Esophagus squamous epithelium (tissue), 5 donors: ENCODE data around the gene CALCOCO2. TPM values are rescaled to one million over a fixed set of nuclear protein-coding genes. Genes with fewer than 3 reads are reported as not detected.
"Not testable (repeated sequence)": the region's sequence is repeated elsewhere in the genome, so short reads cannot be mapped to it uniquely, and the experiment has no call there.

ENCODE experiments used
- DNase-seq: peaks from one replicate; lab custom pipeline; 2025; lab: John Stamatoyannopoulos, UW
- H3K27ac ChIP-seq, 4 donors: fragments of 200-600 bp; sonication (generic); one replicate each; pipeline ENCODE4 v1.5.1; 2016 to 2019; ENCODE audit warnings: mild to moderate bottlenecking in 1 of 4
- H3K27me3 ChIP-seq, 4 donors: fragments of 200-600 bp; sonication (generic); 1 replicate in 3 of 4; 2 replicates in 1 of 4; pipeline versions ENCODE4 v1.5.1 to v1.6.0; 2017 to 2021; ENCODE audit warnings: antibody characterized with exemption in 1 of 4
- H3K36me3 ChIP-seq, 3 donors: fragments of 200-600 bp; sonication (generic); one replicate each; pipeline ENCODE4 v1.5.1; 2016 to 2019
- H3K4me1 ChIP-seq, 3 donors: fragments of 200-600 bp; sonication (generic); one replicate each; pipeline ENCODE4 v1.5.1; 2017 to 2019
- H3K4me3 ChIP-seq, 4 donors: fragments of 200-600 bp; sonication (generic); 1 replicate in 3 of 4; 2 replicates in 1 of 4; pipeline ENCODE4 v1.5.1; 2016 to 2019; ENCODE audit warnings: mild to moderate bottlenecking in 2 of 4, moderate library complexity in 1 of 4
- H3K9me3 ChIP-seq, 3 donors: fragments of 200-600 bp; sonication (generic); one replicate each; pipeline ENCODE4 v1.5.1; 2016 to 2019
- CTCF ChIP-seq, 6 experiments: fragments of 450-650 bp in 4 of 6; fragments of 200-600 bp in 2 of 6; sonication (generic) in 2 of 6; IDR thresholded peaks; one replicate each; pipeline ENCODE4 v1.5.1; 2016 to 2019; ENCODE audit warnings: antibody characterized with exemption in 6 of 6, mild to moderate bottlenecking in 4 of 6, moderate library complexity in 4 of 6
- POLR2A ChIP-seq, 4 donors: fragments of 450-650 bp; IDR thresholded peaks; one replicate each; pipeline ENCODE4 v1.6.1; 2017; ENCODE audit warnings: antibody characterized with exemption in 4 of 4, mild to moderate bottlenecking in 4 of 4, moderate library complexity in 3 of 4
- WGBS, 2 donors: methylation state at CpG; one replicate each; pipeline ENCODE4 v1.1.5; 2018; 5-methylcytosine and 5-hydroxymethylcytosine counted together
- intact Hi-C: fragments of 100-400 bp; cut with DNase I; formaldehyde crosslinking; loops from one replicate; pipeline ENCODE4 v1.15.0; 2022
- total RNA-seq, 4 donors: library from RNA; depleted of rRNA; stranded (reverse); fragments of >200 nt; gene quantifications; one replicate each; pipeline ENCODE4 v1.1.0, GENCODE V29; 2016
- donor health status: DM: yes; HTN: yes; CAD: no.

CALCOCO2 gene
- total RNA-seq, 4 donors from 2014 or later, result 62.3 to 129 (median 79.4) TPM

- peaks cover 0 to 15% (median 0%) of the 10 kb centered on the region in 3 donors for H3K4me1 ChIP-seq
- H3K4me3 ChIP-seq, result no peak overlapping the region
- TF ChIP-seq CTCF (IDR thresholded peaks at IDR 0.05) (no peak), POLR2A (IDR thresholded peaks at IDR 0.05) (no peak)
- peaks cover 0 to 99% (median 0%) of the 10 kb centered on the region in 4 donors for H3K27me3 ChIP-seq
- DNase-seq, result no peak
- WGBS, 2 donors, result 39 to 41% methylated on average over 3 of the region's 3 CpGs
- H3K9me3 ChIP-seq, result no peaks in the 10 kb centered on the region
- H3K27ac ChIP-seq, result no peak overlapping the region
- intact Hi-C loops, result loop anchor here (5.0 to 10.0 kb wide), 2 partner anchors 65 to 117 kb away; partner anchors contain the start of gene HOXB13
- no peaks in the 10 kb centered on the region for H3K36me3 ChIP-seq
Observed at GRCh38 chr17:48792033-48792798, 38.6 kb upstream of the CALCOCO2 start.

- Histone ChIP-seq H3K4me1 (peaks cover 0 to 15% (median 0%) of the 10 kb centered on the region in 3 donors), H3K4me3 (no peak overlapping the region), H3K9me3 (no peaks in the 10 kb centered on the region), H3K27me3 (peaks cover 0 to 99% (median 0%) of the 10 kb centered on the region in 4 donors), H3K27ac (no peak overlapping the region), H3K36me3 (no peaks in the 10 kb centered on the region)
- intact Hi-C loops, result loop anchor here (10.0 kb wide), 1 partner anchor 121 kb away; no protein-coding TSS in a partner anchor
- DNase-seq, result no peak
- TF ChIP-seq CTCF (IDR thresholded peaks at IDR 0.05) (no peak), POLR2A (IDR thresholded peaks at IDR 0.05) (no peak)
- WGBS, 2 donors, result 54 to 58% methylated on average over 7 to 10 of the region's 10 CpGs
Observed at GRCh38 chr17:48795444-48796162, 35.2 kb upstream of the CALCOCO2 start.

- 34 to 58% methylated on average over 3 to 6 of the region's 6 CpGs for WGBS, 2 donors
- H3K27ac ChIP-seq, DNase-seq, H3K36me3 ChIP-seq, H3K4me3 ChIP-seq, H3K9me3 ChIP-seq: not testable (repeated sequence)
- peaks cover 0 to 99% (median 1%) of the 10 kb centered on the region in 4 donors for H3K27me3 ChIP-seq
- peaks cover 0 to 14% (median 0%) of the 10 kb centered on the region in 3 donors for H3K4me1 ChIP-seq
- intact Hi-C loops, result loop anchor here (10.0 kb wide), 1 partner anchor 121 kb away; no protein-coding TSS in a partner anchor
Observed at GRCh38 chr17:48796163-48796522, 34.7 kb upstream of the CALCOCO2 start.

GRCh38 chr17:48799069-48799723 is 31.6 kb upstream of the CALCOCO2 start:
- Histone ChIP-seq H3K27me3 (peaks cover 0 to 90% (median 1%) of the 10 kb centered on the region in 4 donors), H3K4me3 (no peak overlapping the region), H3K27ac (no peak overlapping the region), H3K4me1 (peaks cover 0 to 23% (median 5%) of the 10 kb centered on the region in 3 donors), H3K9me3 (no peaks in the 10 kb centered on the region), H3K36me3 (no peaks in the 10 kb centered on the region)
- WGBS, 2 donors, result 62 to 80% methylated on average over 11 of the region's 11 CpGs
- intact Hi-C loops, result loop anchor here (10.0 kb wide), 1 partner anchor 124 kb away; no protein-coding TSS in a partner anchor
- TF ChIP-seq POLR2A (IDR thresholded peaks at IDR 0.05) (no peak), CTCF (IDR thresholded peaks at IDR 0.05) (no peak)
- no peak for DNase-seq

GRCh38 chr17:48800626-48801217 is 30.1 kb upstream of the CALCOCO2 start:
- 53 to 67% methylated on average over 5 of the region's 5 CpGs for WGBS, 2 donors
- Histone ChIP-seq H3K4me1 (peaks cover 0 to 27% (median 5%) of the 10 kb centered on the region in 3 donors), H3K27me3 (peaks cover 0 to 90% (median 1%) of the 10 kb centered on the region in 4 donors)

More at GRCh38 chr17:48800626-48801217, 30.1 kb upstream of the CALCOCO2 start:
- intact Hi-C loops, result loop anchor here (10.0 kb wide), 1 partner anchor 224 kb away; no protein-coding TSS in a partner anchor
- Histone ChIP-seq H3K9me3 (no peaks in the 10 kb centered on the region), H3K4me3 (no peak overlapping the region), H3K27ac (no peak overlapping the region), H3K36me3 (no peaks in the 10 kb centered on the region)
- DNase-seq, result no peak
- TF ChIP-seq POLR2A (IDR thresholded peaks at IDR 0.05) (no peak), CTCF (IDR thresholded peaks at IDR 0.05) (no peak)
